ENCODE measurements around the gene TRAF2.

DNA sequence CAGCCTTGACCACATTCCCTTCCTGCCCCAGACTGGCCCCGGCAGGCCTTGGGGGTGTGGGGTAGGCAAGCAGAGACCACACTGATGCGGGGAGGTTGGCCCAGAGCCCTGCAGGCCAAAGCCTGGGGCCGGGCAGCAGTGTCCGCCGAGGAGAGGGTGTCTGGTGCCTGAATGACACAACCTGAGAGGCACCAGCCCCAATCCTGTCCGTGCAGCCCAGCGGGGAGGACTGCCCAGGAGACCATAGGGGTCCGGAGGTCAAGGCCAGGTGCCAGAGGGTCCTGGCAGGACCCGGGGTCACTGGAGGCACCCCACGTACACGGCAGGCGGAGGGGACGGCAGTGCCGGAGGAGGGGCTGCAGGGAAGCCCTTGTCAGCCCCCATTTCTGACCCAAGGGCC is 85.4 kb downstream of the TRAF2 start:
- TF ChIP-seq, protein P1, sequence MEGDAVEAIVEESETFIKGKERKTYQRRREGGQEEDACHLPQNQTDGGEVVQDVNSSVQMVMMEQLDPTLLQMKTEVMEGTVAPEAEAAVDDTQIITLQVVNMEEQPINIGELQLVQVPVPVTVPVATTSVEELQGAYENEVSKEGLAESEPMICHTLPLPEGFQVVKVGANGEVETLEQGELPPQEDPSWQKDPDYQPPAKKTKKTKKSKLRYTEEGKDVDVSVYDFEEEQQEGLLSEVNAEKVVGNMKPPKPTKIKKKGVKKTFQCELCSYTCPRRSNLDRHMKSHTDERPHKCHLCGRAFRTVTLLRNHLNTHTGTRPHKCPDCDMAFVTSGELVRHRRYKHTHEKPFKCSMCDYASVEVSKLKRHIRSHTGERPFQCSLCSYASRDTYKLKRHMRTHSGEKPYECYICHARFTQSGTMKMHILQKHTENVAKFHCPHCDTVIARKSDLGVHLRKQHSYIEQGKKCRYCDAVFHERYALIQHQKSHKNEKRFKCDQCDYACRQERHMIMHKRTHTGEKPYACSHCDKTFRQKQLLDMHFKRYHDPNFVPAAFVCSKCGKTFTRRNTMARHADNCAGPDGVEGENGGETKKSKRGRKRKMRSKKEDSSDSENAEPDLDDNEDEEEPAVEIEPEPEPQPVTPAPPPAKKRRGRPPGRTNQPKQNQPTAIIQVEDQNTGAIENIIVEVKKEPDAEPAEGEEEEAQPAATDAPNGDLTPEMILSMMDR (conservative IDR thresholded peaks at IDR 0.05; ENCODE audit: low read depth, low read length) = no peak
- no peak for TF ChIP-seq EZH2 (IDR thresholded peaks at IDR 0.05; ENCODE audit: low read length, unreplicated experiment)
- no peak for TF ChIP-seq EZH2phosphoT487 (IDR thresholded peaks at IDR 0.05; ENCODE audit: borderline replicate concordance, low read length)

All from PC-3 (cell line).